ENCODE data around the gene SAMD1. TPM values are rescaled to one million over a fixed set of nuclear protein-coding genes. Genes with fewer than 3 reads are reported as not detected.
A peak's percentile ranks its signal among the peaks of the same experiment; 100 is the strongest.

The SAMD1 gene
- total and polyA plus RNA-seq, 2 of the 8 experiments (the other 6 are each of a cell fraction or from before 2014, with no cell fraction given) = 40.0 to 100 TPM

GRCh38 chr19:14113762-14114414 is 23.3 kb upstream of the SAMD1 start (continued):
- TF ChIP-seq, protein P1, sequence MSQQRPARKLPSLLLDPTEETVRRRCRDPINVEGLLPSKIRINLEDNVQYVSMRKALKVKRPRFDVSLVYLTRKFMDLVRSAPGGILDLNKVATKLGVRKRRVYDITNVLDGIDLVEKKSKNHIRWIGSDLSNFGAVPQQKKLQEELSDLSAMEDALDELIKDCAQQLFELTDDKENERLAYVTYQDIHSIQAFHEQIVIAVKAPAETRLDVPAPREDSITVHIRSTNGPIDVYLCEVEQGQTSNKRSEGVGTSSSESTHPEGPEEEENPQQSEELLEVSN (IDR thresholded peaks at IDR 0.05) = no peak
- TF ChIP-seq EP300 (IDR thresholded peaks at IDR 0.05; ENCODE audit: borderline replicate concordance in 1 of 2, low read depth in 2 of 2, low read length in 2 of 2) (no peak), ASH2L (IDR thresholded peaks at IDR 0.05; ENCODE audit: low read length) (no peak), FOSL1 (IDR thresholded peaks at IDR 0.05; ENCODE audit: insufficient read depth, low read depth, low read length) (0 out of 2 replicates have a peak, but pooled peaks have one; percentile 72), CHD1 (IDR thresholded peaks at IDR 0.05; ENCODE audit: low read depth, low read length) (no peak), JUN (IDR thresholded peaks at IDR 0.05; ENCODE audit: low read depth, low read length) (no peak), CREB1 (IDR thresholded peaks at IDR 0.05) (no peak)
